Right renal pelvis (tissue), 4 donors: ENCODE measurements around the gene TAB3. TPM values are rescaled to one million over a fixed set of nuclear protein-coding genes. Genes with fewer than 3 reads are reported as not detected.

Experiments
- DNase-seq, 4 donors: peaks; one replicate each; pipeline ENCODE4 v3.0.0-alpha.2; 2013; ENCODE audit warnings: low read depth in 4 of 4, low spot score in 3 of 4, missing footprints in 1 of 4
- polyA plus RNA-seq, 4 donors: library from polyadenylated mRNA; unstranded; fragments of 120-200 nt; gene quantifications; one replicate each; pipeline ENCODE4 v1.2.1, GENCODE V29; 2013; ENCODE audit not compliant: insufficient read length in 4 of 4

Gene TAB3
- polyA plus RNA-seq, 4 donors: 30.6 to 37.0 (median 31.9) TPM

GRCh38 chrX:30777575-30777974 is 111.5 kb downstream of the TAB3 start:
- DNase-seq: no peak

Other genes with a start within 250 kb of the TAB3 start
- gene GK, start 235.8 kb downstream of the TAB3 start, polyA plus RNA-seq: 100 to 1,000 TPM in 3 of 4 donors, 10 to 100 TPM in 1; 97.8 to 129 (median 103) TPM
- gene FTHL17, start 182.8 kb upstream of the TAB3 start, polyA plus RNA-seq: not detected